Measurements from ENCODE around the gene CHSY1.

The CHSY1 gene

GRCh38 chr15:101258238-101259144 lies 6.6 kb upstream of the CHSY1 start:
- no peak for DNase-seq (ENCODE audit: insufficient read length, low spot score)
- no peak for TF ChIP-seq POLR2A (IDR thresholded peaks at IDR 0.05; ENCODE audit: low read depth, low read length)
- no peak for FAIRE-seq

- FAIRE-seq (no peak), DNase-seq (ENCODE audit: insufficient read length, low spot score) (no peak)
- no peak for TF ChIP-seq POLR2A (IDR thresholded peaks at IDR 0.05; ENCODE audit: low read depth, low read length)
Measured at GRCh38 chr15:101256757-101257156, 4.9 kb upstream of the CHSY1 start.

GRCh38 chr15:101255615-101256241 lies 3.9 kb upstream of the CHSY1 start:
- FAIRE-seq (no peak), DNase-seq (ENCODE audit: insufficient read length, low spot score) (no peak)
- TF ChIP-seq POLR2A (IDR thresholded peaks at IDR 0.05; ENCODE audit: low read depth, low read length): no peak

GRCh38 chr15:101255051-101255395 lies 3.2 kb upstream of the CHSY1 start:
- TF ChIP-seq POLR2A (IDR thresholded peaks at IDR 0.05; ENCODE audit: low read depth, low read length): no peak
- FAIRE-seq (no peak), DNase-seq (ENCODE audit: insufficient read length, low spot score) (no peak)

- DNase-seq (ENCODE audit: insufficient read length, low spot score) (no peak), FAIRE-seq (no peak)
Measured at GRCh38 chr15:101254157-101255050, 2.6 kb upstream of the CHSY1 start.

GRCh38 chr15:101252836-101253235 lies 988 bp upstream of the CHSY1 start:
- no peak for FAIRE-seq
- DNase-seq (ENCODE audit: insufficient read length, low spot score): no peak
- no peak for TF ChIP-seq POLR2A (IDR thresholded peaks at IDR 0.05; ENCODE audit: low read depth, low read length)

More at GRCh38 chr15:101254157-101255050, 2.6 kb upstream of the CHSY1 start:
- TF ChIP-seq POLR2A (IDR thresholded peaks at IDR 0.05; ENCODE audit: low read depth, low read length): no peak

GRCh38 chr15:101250873-101251829 lies 697 bp downstream of the CHSY1 start:
- no peak for TF ChIP-seq POLR2A (IDR thresholded peaks at IDR 0.05; ENCODE audit: low read depth, low read length)
- no peak for DNase-seq (ENCODE audit: insufficient read length, low spot score)
- FAIRE-seq: no peak

GRCh38 chr15:101250341-101250831 lies 1.5 kb downstream of the CHSY1 start:
- no peak for TF ChIP-seq POLR2A (IDR thresholded peaks at IDR 0.05; ENCODE audit: low read depth, low read length)
- DNase-seq (ENCODE audit: insufficient read length, low spot score): peak; percentile 66
- FAIRE-seq: no peak

- DNase-seq (ENCODE audit: insufficient read length, low spot score): no peak
- TF ChIP-seq POLR2A (IDR thresholded peaks at IDR 0.05; ENCODE audit: low read depth, low read length): no peak
- no peak for FAIRE-seq
Measured at GRCh38 chr15:101248274-101248673, 3.6 kb downstream of the CHSY1 start.

GRCh38 chr15:101246824-101247745 lies 4.8 kb downstream of the CHSY1 start:
- DNase-seq (ENCODE audit: insufficient read length, low spot score) (no peak), FAIRE-seq (no peak)
- no peak for TF ChIP-seq POLR2A (IDR thresholded peaks at IDR 0.05; ENCODE audit: low read depth, low read length)

GRCh38 chr15:101246391-101246790 lies 5.5 kb downstream of the CHSY1 start:
- FAIRE-seq (no peak), DNase-seq (ENCODE audit: insufficient read length, low spot score) (no peak)
- TF ChIP-seq POLR2A (IDR thresholded peaks at IDR 0.05; ENCODE audit: low read depth, low read length): no peak

Data from H54 (cell line).